GM21447 (cell line): Measurements from ENCODE around the gene C1orf94.
"Not testable (repeated sequence)": the region's sequence is repeated elsewhere in the genome, so short reads cannot be mapped to it uniquely, and the experiment has no call there.

Source experiments
- ATAC-seq: cut with Tn5 transposase; IDR thresholded peaks from one replicate; pipeline ENCODE4 v1.9.1; 2021; ENCODE audit not compliant: unreplicated experiment

C1orf94 gene

DNA sequence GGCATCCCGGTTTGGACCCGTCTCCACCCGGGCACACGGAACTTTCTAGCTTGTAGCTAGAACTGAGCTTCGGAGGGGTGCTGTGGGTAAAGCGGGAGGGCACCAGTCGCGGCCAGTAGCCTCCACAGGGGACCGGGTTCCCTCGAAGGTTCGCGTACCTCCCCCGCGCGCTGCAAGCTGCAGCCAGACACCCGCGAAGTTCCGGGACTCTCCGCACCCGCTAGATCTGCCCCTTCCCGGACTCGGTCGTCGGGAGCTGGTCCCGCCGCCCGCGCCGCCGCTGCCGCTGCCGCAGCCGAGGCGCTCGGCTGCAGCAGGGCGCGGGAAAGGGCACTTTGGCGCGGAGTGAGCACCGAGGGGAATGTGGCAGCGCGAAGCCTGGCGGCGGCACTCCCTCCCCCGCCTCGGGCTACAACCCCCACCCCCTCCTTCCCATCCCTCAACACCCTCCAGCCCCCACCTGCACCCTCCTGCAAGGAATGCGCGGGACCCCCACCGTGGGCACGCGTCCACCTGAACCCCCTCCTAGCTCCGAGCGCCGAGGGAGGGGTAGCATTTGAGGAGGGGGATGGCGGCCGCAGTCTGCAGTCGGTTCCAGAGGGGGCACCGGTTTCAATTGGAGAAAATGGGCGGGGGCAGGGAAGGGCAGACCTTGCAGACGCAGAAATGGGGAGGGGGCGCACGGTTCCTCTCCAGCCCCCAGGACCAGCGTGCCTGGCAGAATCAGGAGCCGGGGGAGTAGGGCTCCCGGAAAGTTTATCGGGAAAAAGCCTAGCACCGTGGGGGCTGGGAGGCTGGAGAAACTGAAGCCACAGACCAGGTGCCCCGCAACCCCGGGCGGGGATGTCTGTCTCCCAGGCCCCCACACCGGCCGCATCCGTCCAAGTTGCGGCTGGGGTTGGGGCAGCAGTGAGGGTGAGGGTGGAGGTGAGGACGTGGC is 12.6 kb upstream of the C1orf94 start:
- no peak for ATAC-seq

DNA sequence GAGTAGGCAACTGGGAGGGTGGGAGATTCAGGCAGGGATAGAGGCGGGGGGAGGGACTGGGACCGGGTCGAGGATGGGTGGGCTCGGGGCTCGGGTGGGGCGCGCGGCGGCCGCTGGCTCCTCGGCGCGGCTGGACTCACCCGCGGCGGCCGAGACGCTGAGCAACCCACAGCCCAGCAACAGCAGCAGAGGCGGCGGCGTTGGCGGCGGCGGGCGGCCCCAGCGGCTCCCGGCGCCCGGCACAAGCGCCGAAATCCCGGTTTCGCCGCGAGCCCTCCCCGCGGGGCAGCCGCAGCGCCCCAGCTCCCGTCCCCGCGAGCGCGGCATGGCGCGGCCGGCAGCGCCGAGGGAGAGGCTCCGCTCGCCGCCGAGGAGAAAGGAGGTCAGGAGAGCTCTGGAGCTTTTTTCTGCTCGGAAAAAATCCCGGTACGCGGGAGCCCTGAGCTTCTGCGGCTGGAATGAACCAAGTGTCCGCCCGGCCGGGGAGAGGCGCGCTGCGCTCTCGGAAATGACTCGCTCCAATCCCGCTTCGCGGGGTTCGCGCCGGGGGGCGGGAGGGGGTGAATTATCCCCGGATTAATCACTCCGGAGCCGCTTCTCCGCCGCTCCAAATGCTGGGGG is 11.8 kb upstream of the C1orf94 start, which contains the start of gene CSMD2:
CSMD2 (minus strand) TSS at position 460 of the 621 bp plus-strand sequence; CDS start at position 327, 133 bp downstream.
- ATAC-seq, result no peak

- ATAC-seq, result no peak
Measured at GRCh38 chr1:34165422-34165921, 11.2 kb upstream of the C1orf94 start.

- no peak for ATAC-seq
Measured at GRCh38 chr1:34166191-34166624, 10.5 kb upstream of the C1orf94 start.

DNA sequence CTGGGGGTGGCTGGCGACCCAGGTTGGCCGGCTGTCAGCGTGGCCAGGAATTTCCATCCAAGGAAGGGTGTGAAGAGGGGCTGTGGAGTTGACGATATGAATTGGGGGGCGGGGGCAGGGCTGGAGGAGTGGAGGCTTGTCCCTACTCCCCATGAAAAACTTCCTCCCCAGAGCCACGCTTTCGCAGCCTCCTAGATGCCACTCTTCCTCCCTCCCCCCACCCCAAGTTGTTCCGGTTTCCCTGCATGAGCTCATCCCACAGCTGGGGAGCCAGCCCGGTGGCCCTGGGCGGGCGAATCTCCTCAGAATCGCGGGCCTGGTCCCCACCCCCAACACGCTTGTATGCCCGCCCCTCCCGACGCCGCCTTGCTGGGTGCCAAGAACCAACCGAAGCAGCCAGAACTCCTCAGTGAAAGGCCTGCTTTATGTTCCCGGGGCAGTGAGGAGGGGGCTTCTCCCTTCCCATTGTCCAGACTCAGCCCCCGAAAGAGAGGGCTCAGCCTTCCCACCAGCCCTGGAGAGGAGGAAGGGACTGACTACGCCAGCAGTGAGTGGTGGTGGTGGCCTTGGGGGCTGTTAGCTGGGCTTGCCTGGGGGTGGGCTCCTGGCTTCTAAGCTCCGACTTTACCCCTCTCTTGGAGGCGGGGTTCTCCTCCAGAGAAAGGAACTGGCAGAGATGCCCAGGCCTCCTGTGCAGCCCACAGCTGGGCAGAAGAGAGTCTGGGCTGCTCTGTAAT is 9.9 kb upstream of the C1orf94 start:
- no peak for ATAC-seq

DNA sequence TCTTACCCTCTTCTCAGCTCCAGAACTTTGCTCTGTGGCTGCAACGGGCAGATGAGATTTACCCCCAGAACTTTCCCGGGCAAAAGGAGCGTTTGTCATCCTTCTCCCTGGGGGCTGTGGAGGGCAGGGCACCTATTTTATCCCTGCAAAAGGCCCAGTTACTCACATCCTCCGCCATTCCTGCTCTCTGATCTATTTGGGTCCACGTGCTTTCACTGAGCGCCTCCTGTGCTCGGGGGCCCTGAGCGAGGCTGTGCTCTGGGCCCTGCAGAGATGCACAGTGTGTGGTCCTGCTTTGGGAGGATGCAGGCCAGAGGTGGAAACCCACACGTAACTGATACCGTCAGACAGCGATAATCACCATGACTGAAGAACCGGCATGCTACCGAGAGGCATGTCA is 9.3 kb upstream of the C1orf94 start:
- no peak for ATAC-seq

GRCh38 chr1:34175744-34176143 is 963 bp upstream of the C1orf94 start:
- ATAC-seq, result no peak

- no peak for ATAC-seq
Measured at GRCh38 chr1:34178072-34178471, 1.4 kb downstream of the C1orf94 start.

DNA sequence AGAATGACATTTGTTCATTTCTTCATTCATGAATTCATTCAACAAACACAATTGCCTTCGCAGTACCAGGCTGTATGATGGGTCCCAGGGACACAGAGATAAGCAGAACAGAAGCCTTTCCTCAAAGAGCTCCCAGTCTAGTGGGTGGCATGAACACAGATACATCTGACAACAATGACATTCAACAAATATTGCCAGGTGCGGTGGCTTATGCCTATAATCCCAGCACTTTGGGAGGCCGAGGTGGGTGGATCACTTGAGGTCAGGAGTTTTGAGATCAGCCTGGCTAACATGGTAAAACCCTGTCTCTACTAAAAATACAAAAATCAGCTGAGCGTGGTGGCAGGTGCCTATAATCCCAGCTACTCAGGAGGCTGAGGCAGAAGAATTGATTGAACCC is 6.7 kb downstream of the C1orf94 start:
- not testable (repeated sequence) for ATAC-seq

DNA sequence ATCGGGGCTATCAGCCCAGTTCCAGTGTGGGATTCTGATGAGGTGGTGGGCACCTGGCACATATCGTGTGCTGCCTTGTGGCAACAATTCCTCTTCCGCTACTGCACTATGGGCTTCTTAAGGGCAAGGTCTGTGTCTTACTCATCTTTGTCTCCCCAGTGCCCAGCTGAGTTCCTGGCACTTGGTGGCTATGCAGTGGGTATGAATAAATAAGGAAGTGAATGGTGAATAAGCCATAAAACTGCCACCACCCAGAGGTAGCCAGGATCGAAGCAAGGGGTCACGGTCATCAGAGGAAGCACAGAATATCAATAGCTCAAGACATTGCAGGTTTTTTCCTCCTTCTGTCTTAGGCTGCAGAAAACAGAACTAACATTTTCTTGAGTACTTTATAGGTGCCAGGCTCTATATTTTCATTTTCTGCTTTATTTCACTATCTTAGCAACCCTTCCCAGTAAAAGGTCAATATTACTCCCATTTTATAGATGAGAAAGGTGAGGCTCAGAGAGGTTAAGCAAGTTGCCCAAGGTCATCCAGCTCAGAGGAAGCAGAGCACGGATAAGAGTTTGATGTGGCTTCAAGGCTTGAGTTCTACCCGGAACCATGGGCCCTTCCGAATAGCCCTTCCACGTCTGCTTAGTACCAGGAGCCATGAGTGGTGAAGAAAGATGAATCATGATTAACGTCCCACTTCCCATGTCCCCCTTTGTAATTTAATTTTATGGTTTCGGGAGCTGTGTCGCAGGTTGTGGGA is 10.2 kb downstream of the C1orf94 start:
- ATAC-seq, result no peak

DNA sequence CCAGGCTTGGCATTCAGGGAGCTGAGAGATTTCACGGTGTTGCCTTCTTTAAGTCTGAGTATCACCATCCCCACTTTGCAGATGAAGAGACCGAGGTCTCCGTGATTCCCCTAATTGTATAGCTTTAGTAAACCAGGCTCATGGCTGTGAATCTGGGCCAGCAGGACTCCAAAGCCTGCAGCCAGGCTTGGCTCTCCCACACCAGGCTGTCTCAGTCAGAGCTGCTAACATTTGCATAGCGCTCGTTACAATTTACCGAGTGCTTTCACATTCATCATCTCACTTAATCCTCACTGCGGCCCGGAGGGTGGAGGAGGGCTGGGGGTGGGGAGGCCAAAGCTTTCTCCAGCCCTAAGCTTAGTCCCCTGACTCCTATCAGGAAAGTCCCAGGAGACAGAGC is 11.7 kb downstream of the C1orf94 start:
- ATAC-seq, result no peak

- ATAC-seq, result no peak
Measured at GRCh38 chr1:34188985-34189384, 12.3 kb downstream of the C1orf94 start.

GRCh38 chr1:34190692-34191091 is 14.0 kb downstream of the C1orf94 start:
- no peak for ATAC-seq

DNA sequence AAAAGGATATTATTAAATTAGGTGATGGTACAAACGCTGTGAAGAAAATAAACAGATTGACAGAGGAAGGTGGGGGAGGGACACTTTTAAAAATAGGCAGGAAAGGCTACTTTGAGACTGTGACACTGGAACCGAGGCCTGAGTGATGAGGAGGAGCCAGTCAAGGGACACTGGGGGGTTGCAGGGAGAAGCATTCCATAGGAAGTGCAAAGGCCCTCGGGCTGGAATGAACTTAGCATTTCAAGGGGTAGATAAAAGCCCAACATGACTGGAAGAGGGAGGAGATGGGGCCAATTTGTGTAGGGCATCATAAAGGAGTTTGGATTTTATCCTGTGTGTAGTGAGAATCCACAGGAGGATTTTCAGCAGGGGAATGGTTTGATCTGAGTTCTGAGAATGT is 15.9 kb downstream of the C1orf94 start:
- no peak for ATAC-seq

DNA sequence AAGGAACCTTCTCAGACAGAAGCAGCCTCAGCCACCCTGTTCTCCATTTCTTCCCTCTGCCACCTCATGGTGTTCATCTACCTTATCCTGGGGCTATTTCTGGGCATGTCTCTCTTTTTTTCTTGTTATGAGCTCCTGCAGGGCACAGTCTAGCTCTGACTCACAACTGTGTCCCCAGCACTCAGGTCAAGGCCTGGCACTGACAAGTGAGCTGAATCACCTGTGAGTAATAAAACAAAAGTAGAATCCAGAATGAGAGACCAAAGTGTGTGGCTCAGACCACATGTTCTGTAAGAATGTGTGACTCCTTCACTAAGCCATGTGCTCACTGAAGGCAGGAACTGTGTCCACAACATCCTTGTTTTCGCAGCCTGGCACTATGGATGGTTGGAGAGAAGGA is 23.2 kb downstream of the C1orf94 start:
- ATAC-seq, result no peak

DNA sequence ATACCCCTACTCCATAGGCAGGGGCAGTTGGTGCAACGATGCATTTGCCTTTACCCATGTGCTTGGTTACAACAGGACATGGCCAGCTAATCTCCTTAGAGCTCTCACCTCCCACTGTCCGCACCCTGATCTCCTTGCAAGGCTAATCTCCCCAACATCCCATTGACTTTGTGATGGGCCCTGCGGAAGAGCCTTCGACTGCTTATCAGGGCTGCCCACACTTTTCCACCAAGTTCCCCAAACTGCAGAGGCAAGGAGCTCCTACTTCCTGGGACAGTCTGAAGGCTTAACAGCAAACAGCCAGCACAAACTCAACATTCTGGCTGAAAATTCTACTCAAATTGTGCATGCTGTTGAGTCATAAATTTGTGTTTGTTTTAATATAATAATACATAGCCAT is 36.0 kb downstream of the C1orf94 start:
- no peak for ATAC-seq

DNA sequence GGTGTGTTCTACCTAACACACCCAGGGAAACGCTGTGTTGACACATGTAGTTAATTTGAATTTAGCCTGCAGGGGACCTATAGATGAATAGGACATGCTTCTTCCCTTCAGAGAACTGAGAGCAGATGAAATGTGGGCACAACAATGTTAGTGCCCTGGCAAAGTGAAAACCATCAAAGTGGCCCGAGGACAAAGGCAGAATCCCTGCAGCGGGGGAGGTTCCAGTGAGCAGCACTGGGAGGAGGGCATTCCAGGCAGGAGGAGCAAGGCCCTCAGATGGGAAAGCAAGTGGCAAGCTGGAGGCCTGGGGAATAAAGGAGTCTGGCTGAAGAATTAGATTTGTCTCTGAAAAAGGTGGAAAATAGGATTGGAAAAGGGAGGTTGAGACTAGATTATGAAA is 37.2 kb downstream of the C1orf94 start:
- no peak for ATAC-seq

GRCh38 chr1:34231441-34231840 is 54.7 kb downstream of the C1orf94 start:
- ATAC-seq, result no peak

DNA sequence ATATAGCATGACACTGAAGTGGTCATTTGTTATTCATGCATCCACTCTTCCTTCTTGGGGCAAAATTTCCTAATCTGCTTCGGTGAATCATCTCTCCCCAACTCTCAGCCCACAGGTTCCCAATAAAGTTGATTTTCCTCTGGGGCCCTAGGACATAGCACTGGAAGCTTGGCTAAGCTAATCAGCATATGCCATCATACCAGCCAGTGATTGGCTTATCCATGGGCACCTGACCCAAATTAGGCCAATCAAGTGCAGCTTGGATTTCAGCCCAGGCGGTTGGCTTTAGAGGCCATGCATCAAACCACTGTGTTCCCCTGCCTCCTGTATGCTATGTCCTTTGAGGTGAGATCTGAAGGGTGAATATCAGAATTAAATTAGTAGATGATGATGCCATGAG is 58.9 kb downstream of the C1orf94 start:
- no peak for ATAC-seq

GRCh38 chr1:34236089-34236488 is 59.4 kb downstream of the C1orf94 start:
- no peak for ATAC-seq
